NCI-H1694 treated with DMSO at 0.1 percent for 48 hours (cell line): ENCODE measurements around the gene PROM2.
"Not testable (repeated sequence)": the region's sequence is repeated elsewhere in the genome, so short reads cannot be mapped to it uniquely, and the experiment has no call there.

ENCODE experiments used
- DNase-seq: peaks from one replicate; lab custom pipeline; 2025; lab: John Stamatoyannopoulos, UW

The PROM2 gene

GRCh38 chr2:95268211-95269035 lies 5.8 kb upstream of the PROM2 start:
- DNase-seq, result no peak

- DNase-seq, result no peak
Measured at GRCh38 chr2:95269036-95269680, 5.1 kb upstream of the PROM2 start.

DNA sequence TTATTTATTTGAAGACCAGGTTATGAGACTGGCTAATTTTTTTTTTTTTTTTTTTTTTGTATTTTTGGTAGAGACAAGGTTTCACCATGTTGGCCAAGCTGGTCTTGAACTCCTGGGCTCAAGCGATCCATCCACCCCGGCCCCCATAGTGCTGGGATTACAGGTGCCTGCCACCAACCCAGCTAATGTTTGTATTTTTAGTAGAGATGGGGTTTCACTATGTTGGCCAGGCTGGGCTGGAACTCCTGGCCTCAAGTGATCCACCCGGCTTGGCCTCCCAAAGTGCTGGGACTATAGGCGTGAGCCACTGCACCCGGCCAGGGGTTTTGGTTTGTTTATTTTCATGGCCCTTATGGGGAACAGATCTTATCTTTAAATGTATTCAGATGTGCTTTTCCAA lies 4.5 kb upstream of the PROM2 start:
- DNase-seq, result not testable (repeated sequence)

GRCh38 chr2:95270541-95271081 lies 3.6 kb upstream of the PROM2 start:
- DNase-seq, result no peak

GRCh38 chr2:95271381-95271971 lies 2.8 kb upstream of the PROM2 start:
- no peak for DNase-seq

- no peak for DNase-seq
Measured at GRCh38 chr2:95272299-95272751, 1.9 kb upstream of the PROM2 start.

- DNase-seq, result no peak
Measured at GRCh38 chr2:95272781-95273180, 1.5 kb upstream of the PROM2 start.

GRCh38 chr2:95273566-95274290 lies 521 bp upstream of the PROM2 start:
- no peak for DNase-seq

DNA sequence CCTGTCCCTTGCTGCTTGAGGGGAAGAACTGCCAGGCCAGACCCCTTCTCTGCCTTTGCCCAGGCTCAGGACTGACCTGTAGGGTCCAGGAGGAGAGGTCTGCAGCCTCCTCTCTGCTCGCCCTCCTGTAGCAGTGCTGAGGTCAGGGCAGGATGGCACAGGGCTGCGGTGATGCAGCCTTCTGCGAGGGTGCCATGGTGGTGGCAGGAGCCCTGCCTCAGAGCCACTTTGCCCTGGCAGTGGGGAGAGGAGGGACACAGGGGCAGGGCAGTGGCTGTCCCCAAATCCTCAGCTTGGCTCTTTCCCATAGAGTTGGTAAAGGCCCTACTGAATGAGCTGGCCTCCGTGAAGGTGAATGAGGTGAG lies 884 bp downstream of the PROM2 start:
- DNase-seq, result no peak

DNA sequence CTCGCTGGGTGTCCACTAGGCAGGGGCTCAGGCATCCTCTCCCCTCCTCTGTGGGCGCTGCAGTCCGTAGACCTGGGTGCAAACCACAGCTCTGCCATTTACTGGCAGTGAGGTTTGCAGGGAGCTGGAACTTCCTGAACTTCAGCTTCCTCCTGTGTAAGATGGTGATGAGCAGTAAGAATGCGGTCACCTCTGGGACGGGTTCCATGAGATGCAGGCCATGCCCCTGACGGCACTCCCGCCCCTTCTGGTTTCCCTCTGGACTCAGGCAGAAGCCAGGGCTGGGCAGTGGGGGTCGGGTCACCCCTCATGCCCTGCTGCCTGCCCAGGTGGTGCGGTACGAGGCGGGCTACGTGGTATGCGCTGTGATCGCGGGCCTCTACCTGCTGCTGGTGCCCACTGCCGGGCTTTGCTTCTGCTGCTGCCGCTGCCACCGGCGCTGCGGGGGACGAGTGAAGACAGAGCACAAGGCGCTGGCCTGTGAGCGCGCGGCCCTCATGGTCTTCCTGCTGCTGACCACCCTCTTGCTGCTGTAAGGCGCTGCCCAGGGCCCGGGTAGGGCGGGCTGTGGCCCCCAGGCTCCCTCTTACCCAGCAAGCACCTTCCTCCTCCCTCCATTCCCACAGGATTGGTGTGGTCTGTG lies 1.5 kb downstream of the PROM2 start:
- DNase-seq, result no peak

DNA sequence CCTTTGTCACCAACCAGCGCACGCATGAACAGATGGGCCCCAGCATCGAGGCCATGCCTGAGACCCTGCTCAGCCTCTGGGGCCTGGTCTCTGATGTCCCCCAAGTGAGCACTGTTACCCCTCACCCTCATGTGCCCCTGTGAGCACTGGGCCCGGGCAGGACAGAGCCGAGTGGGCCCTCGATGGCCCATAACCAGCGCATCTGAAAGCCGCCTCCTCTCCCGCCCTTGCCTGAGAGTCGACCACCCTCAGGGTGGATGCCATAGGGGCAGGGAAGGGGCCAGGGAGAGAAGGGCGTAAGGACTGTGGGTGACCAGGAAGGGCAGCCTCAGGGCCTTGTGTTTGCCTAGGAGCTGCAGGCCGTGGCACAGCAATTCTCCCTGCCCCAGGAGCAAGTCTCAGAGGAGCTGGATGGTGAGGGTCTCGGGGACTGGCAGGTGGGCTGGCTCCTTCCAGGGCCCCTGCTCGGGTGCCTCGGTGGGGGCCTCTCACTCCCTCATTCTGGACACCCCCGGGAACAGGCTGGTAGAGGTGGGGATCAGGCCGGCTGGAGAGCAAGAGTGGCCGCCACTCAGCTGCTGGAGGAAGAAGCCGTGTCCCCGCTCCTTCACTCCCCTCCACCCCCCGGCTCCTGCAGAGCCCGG lies 2.1 kb downstream of the PROM2 start:
- no peak for DNase-seq

- DNase-seq, result no peak
Measured at GRCh38 chr2:95276888-95277245, 2.6 kb downstream of the PROM2 start.

DNA sequence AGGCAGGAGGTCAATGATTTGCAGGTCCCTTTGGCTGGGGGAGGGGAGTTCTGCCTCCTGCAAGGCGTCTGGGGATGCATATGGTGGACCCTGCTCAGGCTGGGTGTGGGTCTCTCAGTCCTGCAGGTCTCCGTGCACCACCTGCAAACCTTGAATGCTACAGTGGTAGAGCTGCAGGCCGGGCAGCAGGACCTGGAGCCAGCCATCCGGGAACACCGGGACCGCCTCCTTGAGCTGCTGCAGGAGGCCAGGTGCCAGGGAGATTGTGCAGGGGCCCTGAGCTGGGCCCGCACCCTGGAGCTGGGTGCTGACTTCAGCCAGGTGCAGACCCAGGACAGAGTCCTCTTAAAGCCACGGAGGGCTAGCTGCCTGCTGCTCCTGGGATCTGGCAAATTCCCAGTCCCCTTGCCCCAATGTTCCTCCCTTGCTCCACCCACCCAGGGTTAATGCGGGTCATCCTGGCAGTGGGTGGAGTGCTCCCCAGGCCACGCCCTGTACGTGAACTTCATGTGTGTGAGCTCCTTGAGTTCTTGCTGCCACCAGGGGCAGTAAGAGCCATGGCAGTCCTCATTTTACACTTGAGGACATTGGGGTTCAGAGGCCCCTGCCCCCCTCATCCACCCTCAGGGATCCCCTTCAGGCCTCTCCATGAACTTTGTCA lies 3.1 kb downstream of the PROM2 start:
- DNase-seq, result no peak

- DNase-seq, result no peak
Measured at GRCh38 chr2:95278051-95278471, 3.8 kb downstream of the PROM2 start.

DNA sequence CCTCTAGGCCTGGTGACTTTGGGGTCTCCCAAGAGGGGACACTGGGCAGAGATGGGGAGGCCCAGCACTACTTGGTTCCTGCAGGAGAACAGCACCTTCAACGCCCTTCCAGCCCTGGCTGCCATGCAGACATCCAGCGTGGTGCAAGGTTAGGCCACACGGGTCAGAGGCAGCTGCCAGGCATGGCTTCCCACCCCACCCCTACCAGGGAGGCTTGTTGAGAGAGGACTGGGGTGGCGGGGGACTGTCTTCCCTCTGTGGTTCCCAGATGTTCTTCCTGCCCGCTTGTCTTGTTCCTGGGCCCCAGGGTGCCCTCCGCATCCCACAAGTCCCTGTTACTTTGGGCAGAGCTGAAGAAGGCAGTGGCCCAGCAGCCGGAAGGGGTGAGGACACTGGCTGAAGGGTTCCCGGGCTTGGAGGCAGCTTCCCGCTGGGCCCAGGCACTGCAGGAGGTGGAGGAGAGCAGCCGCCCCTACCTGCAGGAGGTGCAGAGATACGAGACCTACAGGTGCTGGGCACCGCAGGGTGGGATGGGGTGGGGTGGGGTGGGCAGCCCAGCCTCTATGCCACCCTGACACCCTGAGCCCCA lies 4.5 kb downstream of the PROM2 start:
- DNase-seq, result no peak

- DNase-seq, result no peak
Measured at GRCh38 chr2:95279435-95280035, 5.3 kb downstream of the PROM2 start.

DNA sequence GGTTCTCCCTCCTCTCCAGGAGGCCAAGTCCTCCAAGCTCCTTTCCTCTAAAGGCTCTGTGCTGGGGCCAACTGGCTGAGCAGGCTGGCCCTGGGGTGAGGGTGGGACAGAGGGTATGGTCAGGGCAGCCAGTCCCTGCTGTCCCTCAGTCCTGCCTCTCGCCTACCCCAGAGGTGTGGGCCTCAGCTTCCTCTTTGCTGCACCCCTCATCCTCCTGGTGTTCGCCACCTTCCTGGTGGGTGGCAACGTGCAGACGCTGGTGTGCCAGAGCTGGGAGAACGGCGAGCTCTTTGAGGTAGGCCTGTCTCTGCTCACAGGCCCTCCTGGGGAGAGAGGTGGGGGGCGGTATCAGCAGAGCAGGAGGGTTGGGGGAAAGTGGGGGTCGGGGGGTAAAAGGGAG lies 6.8 kb downstream of the PROM2 start:
- no peak for DNase-seq

DNA sequence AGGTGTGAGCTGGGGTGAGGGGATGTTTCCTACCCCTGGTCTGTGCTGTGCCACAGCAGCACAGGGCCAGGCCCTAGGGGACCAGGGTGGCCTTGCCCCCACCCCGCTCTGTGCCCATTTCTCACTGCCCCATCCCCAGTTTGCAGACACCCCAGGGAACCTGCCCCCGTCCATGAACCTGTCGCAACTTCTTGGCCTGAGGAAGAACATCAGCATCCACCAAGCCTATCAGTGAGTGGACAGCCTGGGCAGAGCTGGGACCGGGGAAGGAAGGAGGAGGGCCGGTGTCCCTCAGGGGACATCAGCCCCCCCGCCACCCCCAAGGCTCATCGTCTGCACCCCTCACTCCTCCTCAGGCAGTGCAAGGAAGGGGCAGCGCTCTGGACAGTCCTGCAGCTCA lies 7.5 kb downstream of the PROM2 start:
- no peak for DNase-seq

- DNase-seq, result no peak
Measured at GRCh38 chr2:95282458-95282857, 8.2 kb downstream of the PROM2 start.

DNA sequence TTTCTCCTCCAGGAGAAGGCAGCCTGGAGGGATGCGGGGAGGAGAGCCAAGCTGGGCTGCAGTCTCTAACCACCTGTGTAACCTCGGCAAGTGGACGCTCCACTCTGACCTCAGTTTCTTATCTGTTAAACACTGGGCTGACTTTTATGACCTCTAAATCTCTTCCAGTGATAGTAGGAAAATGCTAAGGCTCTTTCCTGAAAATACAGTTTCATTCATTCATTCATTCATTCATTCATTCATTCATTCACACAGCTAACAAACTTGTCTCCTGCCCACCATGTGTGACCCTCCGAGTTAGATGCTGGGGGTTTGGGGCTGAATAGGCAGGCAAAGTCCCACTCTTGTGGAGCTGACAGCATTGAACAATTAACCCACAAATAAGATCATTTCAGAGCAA lies 9.3 kb downstream of the PROM2 start:
- no peak for DNase-seq
